Left kidney (tissue), 2 donors: ENCODE results near the gene GPHB5. TPM values are rescaled to one million over a fixed set of nuclear protein-coding genes. Genes with fewer than 3 reads are reported as not detected.
A peak's percentile ranks its signal among the peaks of the same experiment; 100 is the strongest.
"Not testable (repeated sequence)": the region's sequence is repeated elsewhere in the genome, so short reads cannot be mapped to it uniquely, and the experiment has no call there.

Source experiments
- DNase-seq: peaks from one replicate; pipeline ENCODE4 v3.0.0-alpha.2; 2013
- polyA plus RNA-seq: library from polyadenylated mRNA; unstranded; fragments of 120-200 nt; gene quantifications from one replicate; pipeline ENCODE4 v1.2.1, GENCODE V29; 2013; ENCODE audit not compliant: insufficient read length

GPHB5 gene
- polyA plus RNA-seq, 1 donor = not detected

DNA sequence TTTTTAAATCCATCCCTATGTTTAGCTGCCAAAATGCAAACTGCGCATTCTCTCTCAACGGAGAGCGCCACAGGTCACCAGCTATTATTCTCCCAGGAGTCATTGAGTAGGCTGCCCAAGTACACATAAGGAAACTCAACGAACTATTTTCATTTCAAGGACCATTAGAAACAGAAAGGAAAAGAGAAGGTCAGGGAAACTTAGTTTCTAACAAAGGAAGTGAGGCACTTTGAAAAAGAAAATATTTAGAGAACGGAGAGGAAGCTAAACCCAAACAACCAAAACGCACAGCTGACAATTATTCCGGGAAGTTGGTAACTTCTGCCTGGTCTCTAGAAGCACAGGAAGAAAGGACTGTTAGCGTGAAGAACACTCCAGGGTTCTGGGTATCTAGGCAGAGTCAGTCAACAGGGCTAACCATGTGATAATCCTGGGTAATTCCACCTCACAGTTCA, 23.5 kb downstream of the GPHB5 start:
- no peak for DNase-seq

- DNase-seq = no peak
Observed at GRCh38 chr14:63292805-63293204, 25.9 kb downstream of the GPHB5 start.

- no peak for DNase-seq
Observed at GRCh38 chr14:63290741-63291430, 27.8 kb downstream of the GPHB5 start.

DNA sequence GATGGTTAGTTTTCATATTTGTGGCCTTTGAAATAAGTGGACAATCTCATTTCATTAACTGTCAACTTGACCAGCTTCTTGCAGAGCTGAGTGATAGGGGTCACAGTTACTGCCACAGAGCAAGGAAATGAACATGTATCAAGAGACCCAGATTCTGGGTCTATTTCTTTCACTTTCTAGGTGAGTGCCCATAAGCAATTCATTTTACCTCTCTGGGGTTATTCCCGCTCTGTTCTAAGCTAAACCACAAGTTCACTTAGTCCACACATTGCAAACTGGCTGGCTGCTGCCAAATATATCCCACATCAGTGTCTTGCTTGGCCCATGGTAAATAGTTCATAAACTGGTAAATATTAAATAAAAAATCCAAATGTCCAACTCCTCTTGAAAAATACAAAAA, 29.9 kb downstream of the GPHB5 start:
- no peak for DNase-seq

- no peak for DNase-seq
Observed at GRCh38 chr14:63287666-63288483, 30.9 kb downstream of the GPHB5 start.

DNA sequence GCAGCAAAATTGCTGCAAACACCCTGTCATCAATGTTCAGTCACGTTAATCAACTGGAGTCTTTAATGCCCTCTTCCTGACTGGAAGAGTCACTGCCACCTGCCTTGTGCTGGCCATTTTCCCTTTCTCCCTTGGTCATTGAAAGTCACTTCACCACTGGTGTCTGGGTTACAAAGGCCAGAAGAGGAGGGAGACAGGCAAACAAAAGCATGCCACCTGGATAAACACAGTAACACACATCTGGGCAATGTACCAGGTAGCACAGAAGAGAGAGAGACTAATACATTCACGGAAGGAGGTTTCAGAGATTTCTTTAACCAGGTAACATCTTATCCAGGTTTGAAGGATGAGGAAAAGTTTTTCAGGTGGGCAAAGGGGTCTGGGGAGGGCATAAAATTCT, 32.7 kb downstream of the GPHB5 start:
- DNase-seq = no peak

DNA sequence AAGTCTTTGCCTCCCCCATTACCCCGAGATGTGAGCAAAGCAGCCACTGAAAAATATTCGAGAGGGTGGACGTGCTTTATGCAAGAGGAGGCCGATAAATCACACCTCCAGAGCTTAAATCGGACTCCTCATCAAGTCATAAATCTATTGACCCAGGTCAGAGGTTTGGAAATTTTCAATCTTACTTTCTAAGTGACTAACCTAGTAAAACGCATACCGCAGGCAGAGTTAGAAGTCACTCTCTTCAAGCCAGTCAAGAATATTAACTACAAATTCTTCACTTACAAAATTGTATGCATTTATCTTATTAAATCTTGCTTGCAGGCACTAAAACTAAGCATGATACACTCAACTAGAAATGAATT, 34.9 kb downstream of the GPHB5 start:
- DNase-seq = no peak

GRCh38 chr14:63282997-63283883, 35.5 kb downstream of the GPHB5 start:
- DNase-seq = no peak

DNA sequence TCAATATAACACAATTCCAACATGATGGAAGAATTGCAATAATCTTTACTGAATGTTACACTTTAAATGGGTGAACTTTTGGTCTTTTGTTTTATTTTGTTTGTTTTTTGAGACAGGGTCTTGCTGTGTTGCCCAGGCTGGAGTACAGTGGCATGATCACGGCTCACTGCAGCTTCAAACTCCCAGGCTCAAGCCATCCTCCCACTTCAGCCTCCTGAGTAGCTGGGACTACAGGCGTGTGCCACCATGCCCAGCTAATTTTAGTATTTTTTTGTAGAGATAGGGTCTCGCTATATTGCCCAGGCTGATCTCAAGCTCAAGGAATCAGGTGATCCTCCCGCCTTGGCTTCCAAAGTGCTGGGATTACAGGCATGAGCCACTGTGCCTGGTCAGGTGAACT, 38.8 kb downstream of the GPHB5 start:
- not testable (repeated sequence) for DNase-seq

- no peak for DNase-seq
Observed at GRCh38 chr14:63277591-63278183, 41.0 kb downstream of the GPHB5 start.

DNA sequence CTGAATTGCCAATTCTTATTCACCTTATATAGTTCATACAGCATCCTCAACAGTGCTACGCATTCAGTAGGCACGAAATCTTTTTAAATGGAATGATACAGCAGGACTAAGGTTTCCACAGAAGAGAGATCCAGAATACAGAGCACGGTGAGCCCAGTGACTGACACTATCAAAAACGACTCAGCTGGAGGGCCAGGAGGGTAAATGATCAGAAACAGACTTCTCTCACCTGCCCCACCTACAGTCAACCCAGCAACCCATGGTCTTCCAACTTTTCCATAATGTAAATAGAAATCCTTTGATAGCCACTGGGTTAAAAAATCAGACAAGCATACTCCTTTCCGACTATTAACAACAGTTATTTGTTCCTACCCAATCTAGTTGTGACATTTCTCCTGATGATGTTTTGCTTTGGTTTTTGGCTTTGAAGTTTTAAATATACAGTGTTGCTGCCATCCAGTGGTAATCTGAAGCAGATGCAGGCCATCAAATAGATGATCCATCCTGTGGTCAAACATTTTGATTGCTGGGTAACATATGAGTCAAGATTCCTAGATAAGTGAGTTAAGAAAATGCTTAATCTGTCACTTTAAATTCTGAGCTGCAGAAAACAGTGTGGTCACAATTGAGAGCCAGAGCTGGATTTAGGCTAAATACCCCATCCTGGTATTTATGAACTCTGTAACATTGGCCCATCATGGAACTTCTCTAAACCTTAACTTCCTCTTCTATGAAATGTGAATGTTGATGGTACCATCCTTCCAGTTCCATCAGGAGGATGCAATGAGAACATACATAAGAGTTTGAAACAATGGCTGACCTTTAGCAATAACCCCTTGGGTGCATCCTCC, 42.0 kb downstream of the GPHB5 start:
- peak; percentile 30 for DNase-seq

DNA sequence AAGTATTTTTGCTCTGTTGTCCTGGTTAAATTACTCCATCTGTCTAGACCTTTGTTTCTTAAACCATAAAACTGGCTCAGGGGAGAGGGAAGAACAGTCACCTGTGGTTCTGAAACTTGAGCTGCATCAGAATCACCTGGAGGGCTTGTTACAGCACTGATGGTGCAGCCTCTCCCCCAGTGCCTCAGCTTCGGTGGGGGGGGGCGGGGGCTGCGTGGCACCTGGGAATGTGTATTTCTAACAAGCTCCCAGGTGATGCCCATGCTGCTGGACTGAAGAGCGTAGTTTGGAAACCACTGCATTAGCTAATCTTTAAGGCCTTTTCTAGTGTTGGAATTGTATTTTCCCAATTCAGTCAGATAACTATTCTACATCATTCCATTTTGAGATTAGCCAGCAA, 42.7 kb downstream of the GPHB5 start:
- DNase-seq = no peak

GRCh38 chr14:63275611-63276010, 43.1 kb downstream of the GPHB5 start:
- DNase-seq = no peak

- DNase-seq = no peak
Observed at GRCh38 chr14:63273717-63274655, 44.7 kb downstream of the GPHB5 start.

DNA sequence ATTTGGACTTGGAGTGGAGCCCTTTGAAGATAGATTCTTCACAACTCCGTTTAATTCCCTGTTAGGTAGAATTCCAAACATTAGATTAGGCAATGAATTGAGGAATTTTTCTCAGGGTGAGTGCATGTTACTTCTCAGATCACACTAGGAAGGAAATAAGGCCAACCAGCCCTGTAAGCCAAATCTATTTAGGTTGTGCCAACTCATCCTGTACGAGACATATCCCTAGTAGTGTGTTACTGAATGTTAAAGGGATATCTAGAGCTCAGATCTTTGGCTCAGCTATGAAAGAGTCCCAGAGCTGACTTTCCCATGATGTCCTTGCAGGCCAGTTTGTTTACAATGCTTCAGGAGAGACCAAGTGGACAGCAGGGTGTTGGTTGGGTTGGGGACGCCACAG, 45.6 kb downstream of the GPHB5 start:
- no peak for DNase-seq

DNA sequence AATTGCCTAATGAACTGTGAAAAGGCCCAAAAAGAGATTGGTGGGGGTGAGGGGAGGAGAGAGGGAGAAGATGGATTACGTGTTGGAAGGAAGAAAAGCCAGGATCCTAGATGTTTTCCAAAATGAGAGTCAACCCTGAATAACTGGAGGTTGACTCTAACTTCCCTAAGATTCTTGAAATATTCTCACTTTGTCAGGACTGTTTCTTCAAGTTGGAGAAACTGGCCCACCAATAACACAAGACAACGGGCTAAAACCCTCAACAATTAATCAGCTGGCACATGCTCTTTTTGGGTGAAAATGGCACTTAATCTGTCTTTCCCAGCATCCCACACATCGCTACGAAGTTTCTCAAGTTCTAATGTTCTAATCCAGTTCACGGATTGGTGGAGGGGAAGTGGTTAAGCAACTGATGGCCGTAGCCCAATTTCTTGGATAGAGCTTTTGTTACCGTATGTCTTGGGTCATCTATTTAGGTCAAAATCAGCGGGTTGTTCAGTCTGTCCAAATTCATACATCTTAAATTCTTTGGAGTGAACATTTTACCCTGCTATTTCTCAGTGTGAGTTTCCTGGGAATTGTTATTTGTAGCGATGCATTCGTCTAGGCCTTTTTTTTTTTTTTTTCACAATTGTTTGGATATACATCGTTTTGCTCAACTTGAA, 49.0 kb downstream of the GPHB5 start:
- DNase-seq = no peak

- DNase-seq = no peak
Observed at GRCh38 chr14:63268771-63269170, 50.0 kb downstream of the GPHB5 start.

- DNase-seq = no peak
Observed at GRCh38 chr14:63267171-63267570, 51.6 kb downstream of the GPHB5 start.

DNA sequence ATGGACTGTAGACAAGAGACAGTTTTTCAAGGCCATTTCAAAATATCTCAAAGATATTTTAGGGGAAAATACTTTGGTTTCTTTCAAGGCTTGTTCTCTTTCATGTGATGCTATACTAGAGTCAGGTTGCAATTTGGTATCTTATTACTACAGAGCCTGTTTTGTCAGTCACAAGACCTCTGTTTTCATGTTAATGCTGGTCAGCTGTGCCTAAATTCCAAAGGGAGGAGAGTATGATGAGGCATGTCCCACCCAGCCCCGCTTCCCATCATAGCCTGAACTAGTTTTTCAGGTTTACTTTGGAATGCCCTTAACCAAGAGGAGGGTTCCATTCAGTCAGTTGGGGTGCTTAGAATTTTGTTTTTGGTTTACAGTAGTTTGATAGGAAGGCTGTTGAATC, 52.6 kb downstream of the GPHB5 start:
- DNase-seq = no peak
